Peyer's patch (tissue), 4 donors: ENCODE results near the gene MTCL1. TPM values are rescaled to one million over a fixed set of nuclear protein-coding genes. Genes with fewer than 3 reads are reported as not detected.
A peak's percentile ranks its signal among the peaks of the same experiment; 100 is the strongest.

Experiments
- DNase-seq, 3 donors: peaks; one replicate each; pipeline ENCODE4 v3.0.0-alpha.2; 2017 to 2019
- H3K27ac ChIP-seq, 4 donors: fragments of 200-600 bp; sonication (generic); one replicate each; pipeline ENCODE4 v1.5.1; 2016 to 2019
- H3K27me3 ChIP-seq, 2 donors: fragments of 200-600 bp; sonication (generic); one replicate each; pipeline ENCODE4 v1.5.1; 2019
- H3K36me3 ChIP-seq, 3 donors: fragments of 200-600 bp; sonication (generic); one replicate each; pipeline ENCODE4 v1.5.1; 2016 to 2019
- H3K4me1 ChIP-seq, 4 donors: fragments of 200-600 bp; sonication (generic); one replicate each; pipeline ENCODE4 v1.5.1; 2016 to 2019
- H3K4me3 ChIP-seq, 4 donors: fragments of 200-600 bp; sonication (generic); 1 replicate in 3 of 4; 2 replicates in 1 of 4; pipeline ENCODE4 v1.5.1; 2016 to 2019; ENCODE audit warnings: mild to moderate bottlenecking in 1 of 4
- H3K9me3 ChIP-seq, 4 donors: fragments of 200-600 bp; sonication (generic); one replicate each; pipeline ENCODE4 v1.5.1; 2016 to 2019; ENCODE audit warnings: mild to moderate bottlenecking in 1 of 4
- POLR2A ChIP-seq, 2 donors: fragments of 450-650 bp; IDR thresholded peaks; one replicate each; pipeline ENCODE4 v1.5.1; 2017; ENCODE audit warnings: antibody characterized with exemption in 2 of 2, mild to moderate bottlenecking in 2 of 2, moderate library complexity in 2 of 2
- total RNA-seq, 4 donors: library from RNA; depleted of rRNA; stranded (reverse); fragments of >200 nt; gene quantifications; one replicate each; pipeline ENCODE4 v1.1.0, GENCODE V29; 2016
- TF ChIP-seq, protein P1 (sequence below), 6 experiments: fragments of 450-650 bp in 4 of 6; fragments of 200-600 bp in 2 of 6; sonication (generic) in 1 of 6; IDR thresholded peaks; one replicate each; pipeline ENCODE4 v1.5.1; 2017 to 2019; ENCODE audit warnings: antibody characterized with exemption in 6 of 6, mild to moderate bottlenecking in 3 of 6, moderate library complexity in 1 of 6

MTCL1 gene
- total RNA-seq, 4 donors from 2014 or later = 4.2 to 27.2 (median 6.3) TPM

DNA sequence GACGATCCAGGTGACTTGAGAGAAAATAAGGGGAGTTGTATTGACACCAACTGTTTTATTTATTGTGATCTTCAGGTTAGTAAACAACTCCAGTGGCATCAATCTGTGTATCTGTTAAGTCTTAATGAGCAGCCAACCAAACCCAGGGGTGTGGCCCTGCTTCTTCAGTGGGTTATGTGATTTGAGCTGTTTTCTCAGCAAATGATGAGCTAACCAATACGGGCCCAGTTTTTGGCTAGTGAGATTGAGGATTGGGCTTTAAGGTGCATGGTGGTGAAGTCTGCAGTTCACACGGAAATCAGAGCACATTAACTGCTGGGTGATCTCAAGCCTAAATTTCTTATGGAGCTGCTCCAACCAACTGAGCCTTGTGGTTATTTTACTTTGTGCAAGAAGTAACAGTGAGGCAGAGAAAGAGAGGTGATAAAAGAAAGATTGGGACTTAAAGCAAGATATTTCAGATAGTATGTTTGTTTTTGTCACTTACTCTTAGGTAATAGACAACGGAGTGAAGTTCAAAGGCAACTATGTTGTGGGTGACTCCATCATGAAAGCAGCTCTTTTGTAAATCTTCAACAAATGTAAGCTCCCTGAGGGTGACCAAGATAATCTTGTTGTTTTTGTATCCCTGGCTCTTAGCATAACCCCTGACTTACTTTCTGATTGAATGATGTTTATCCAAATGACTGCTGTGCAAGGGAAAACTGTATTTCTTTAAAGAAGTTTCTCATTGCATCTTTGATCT is 2.4 kb downstream of the MTCL1 start:
- Histone ChIP-seq H3K27ac (peak overlapping the region in 2 of 4 donors; percentile 36 to 81), H3K4me1 (peaks cover 0 to 27% (median 6%) of the 10 kb centered on the region in 4 donors), H3K36me3 (no peaks in the 10 kb centered on the region), H3K27me3 (peaks cover 0 to 6% of the 10 kb centered on the region in 2 donors), H3K4me3 (peak overlapping the region in 1 of 4 donors; percentile 74), H3K9me3 (no peaks in the 10 kb centered on the region)
- no peak for DNase-seq
- TF ChIP-seq POLR2A (IDR thresholded peaks at IDR 0.05) = no peak
- TF ChIP-seq, protein P1, sequence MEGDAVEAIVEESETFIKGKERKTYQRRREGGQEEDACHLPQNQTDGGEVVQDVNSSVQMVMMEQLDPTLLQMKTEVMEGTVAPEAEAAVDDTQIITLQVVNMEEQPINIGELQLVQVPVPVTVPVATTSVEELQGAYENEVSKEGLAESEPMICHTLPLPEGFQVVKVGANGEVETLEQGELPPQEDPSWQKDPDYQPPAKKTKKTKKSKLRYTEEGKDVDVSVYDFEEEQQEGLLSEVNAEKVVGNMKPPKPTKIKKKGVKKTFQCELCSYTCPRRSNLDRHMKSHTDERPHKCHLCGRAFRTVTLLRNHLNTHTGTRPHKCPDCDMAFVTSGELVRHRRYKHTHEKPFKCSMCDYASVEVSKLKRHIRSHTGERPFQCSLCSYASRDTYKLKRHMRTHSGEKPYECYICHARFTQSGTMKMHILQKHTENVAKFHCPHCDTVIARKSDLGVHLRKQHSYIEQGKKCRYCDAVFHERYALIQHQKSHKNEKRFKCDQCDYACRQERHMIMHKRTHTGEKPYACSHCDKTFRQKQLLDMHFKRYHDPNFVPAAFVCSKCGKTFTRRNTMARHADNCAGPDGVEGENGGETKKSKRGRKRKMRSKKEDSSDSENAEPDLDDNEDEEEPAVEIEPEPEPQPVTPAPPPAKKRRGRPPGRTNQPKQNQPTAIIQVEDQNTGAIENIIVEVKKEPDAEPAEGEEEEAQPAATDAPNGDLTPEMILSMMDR (IDR thresholded peaks at IDR 0.05) = no peak

DNA sequence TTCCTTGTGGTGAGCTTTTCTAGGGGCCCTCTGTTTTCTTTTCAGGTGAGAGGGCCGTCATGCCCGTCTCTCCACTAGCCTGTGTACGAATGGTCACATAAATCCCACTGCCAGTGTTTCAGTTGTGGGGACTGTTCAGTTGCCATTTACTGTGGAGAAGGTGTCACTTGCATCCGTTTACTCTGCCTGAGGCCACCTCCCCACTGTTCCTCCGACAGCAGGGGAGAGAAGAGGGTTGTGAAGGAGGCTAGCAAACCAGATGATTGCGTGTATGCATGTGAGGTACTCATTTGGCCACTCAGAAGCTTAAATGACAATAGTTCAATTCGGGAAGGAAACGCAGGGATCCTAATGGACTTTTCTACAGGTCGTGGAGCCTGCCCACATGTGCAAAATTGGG is 3.3 kb downstream of the MTCL1 start:
- Histone ChIP-seq H3K27ac (peak overlapping the region in 1 of 4 donors; percentile 15), H3K9me3 (no peaks in the 10 kb centered on the region), H3K4me3 (no peak overlapping the region), H3K36me3 (no peaks in the 10 kb centered on the region), H3K27me3 (peaks cover 0 to 6% of the 10 kb centered on the region in 2 donors), H3K4me1 (peaks cover 0 to 27% (median 6%) of the 10 kb centered on the region in 4 donors)
- TF ChIP-seq, protein P1 (IDR thresholded peaks at IDR 0.05) = no peak
- TF ChIP-seq POLR2A (IDR thresholded peaks at IDR 0.05) = no peak
- DNase-seq = no peak

DNA sequence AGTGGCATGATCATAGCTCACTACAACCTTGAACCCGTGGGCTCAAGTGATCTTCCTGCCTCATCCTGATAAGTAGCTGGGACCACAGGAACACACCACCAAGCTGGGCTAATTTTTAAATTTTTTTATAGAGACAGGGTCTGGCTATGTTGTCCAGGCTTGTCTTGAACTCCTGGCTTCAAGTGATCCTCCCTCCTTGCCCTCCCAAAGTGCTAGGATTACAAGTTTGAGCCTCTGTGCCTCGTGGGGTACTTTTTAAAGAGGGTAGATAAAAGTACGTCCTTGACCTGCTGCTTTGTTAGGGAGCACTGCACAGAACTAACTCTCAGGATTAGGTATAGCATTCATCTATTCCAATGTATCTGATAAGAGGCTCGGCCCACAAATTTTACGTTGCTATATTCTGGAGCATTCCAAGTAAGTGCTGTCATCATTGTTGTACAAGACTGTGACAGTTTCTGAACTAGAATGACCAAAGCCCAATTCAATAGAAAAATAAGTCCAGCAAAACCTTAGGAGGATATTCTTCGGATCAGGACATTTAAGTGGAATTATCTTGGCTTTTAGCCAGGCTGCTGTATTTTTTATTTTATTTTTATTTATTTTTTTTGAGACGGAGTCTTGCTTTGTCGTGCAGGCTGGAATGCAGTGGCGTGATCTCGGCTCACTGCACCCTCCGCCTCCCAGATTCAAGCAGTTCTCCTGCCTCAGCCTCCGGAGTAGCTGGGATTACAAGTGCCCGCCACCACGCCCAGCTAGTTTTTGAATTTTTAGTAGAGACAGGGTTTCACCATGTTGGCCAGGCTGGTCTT is 4.1 kb downstream of the MTCL1 start:
- Histone ChIP-seq H3K4me1 (peaks cover 0 to 19% (median 4%) of the 10 kb centered on the region in 4 donors), H3K27ac (peak overlapping the region in 1 of 4 donors; percentile 31), H3K36me3 (no peaks in the 10 kb centered on the region), H3K27me3 (peaks cover 0 to 6% of the 10 kb centered on the region in 2 donors), H3K4me3 (no peak overlapping the region), H3K9me3 (no peaks in the 10 kb centered on the region)
- no peak for DNase-seq
- TF ChIP-seq, protein P1 (IDR thresholded peaks at IDR 0.05) = no peak
- TF ChIP-seq POLR2A (IDR thresholded peaks at IDR 0.05) = no peak

DNA sequence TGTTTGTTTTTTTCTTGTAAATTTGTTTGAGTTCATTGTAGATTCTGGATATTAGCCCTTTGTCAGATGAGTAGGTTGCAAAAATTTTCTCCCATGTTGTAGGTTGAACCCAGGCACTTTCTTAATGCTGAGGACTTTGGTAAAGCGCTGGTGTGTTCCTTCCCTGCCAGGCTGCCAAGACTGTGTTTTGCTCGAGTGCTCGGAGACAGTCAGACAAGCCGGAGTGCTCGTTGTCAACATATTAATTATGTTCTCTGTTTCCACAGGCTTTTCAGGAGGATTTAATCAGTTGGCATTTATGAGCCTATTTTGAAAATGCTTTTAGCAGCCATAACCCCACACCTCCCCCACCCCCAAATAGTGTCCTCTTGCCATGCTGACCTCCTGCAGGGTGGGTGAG is 6.4 kb downstream of the MTCL1 start:
- TF ChIP-seq POLR2A (IDR thresholded peaks at IDR 0.05) = no peak
- TF ChIP-seq, protein P1 (IDR thresholded peaks at IDR 0.05) = no peak
- Histone ChIP-seq H3K9me3 (no peaks in the 10 kb centered on the region), H3K27ac (no peak overlapping the region), H3K4me1 (peaks cover 0 to 7% (median under 1%) of the 10 kb centered on the region in 4 donors), H3K27me3 (no peaks in the 10 kb centered on the region), H3K4me3 (no peak overlapping the region), H3K36me3 (no peaks in the 10 kb centered on the region)
- no peak for DNase-seq

DNA sequence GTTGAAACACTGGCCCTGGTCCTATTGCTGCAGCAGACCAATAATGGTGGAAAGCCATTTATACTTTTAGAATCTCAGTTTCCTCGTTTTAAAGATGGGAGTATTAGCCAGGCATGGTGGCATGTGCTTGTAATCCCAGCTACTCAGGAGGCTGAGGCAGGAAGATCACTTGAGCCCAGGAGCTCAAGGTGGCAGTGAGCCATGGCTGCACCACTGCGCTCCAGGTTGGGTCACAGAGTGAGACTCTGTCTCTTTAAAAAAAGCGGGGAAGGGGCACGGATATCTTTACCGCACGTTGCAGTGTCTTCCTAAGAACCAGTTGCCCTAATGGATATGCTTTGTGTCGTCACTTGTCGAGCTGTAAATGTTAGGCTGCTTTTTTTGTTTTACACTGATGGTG is 8.3 kb downstream of the MTCL1 start:
- no peaks in the 10 kb centered on the region for H3K9me3 ChIP-seq
- no peak for TF ChIP-seq POLR2A (IDR thresholded peaks at IDR 0.05)
- TF ChIP-seq, protein P1 (IDR thresholded peaks at IDR 0.05) = no peak
- no peak overlapping the region for H3K4me3 ChIP-seq
- peaks cover 0 to 6% (median 0%) of the 10 kb centered on the region in 4 donors for H3K4me1 ChIP-seq
- no peaks in the 10 kb centered on the region for H3K27me3 ChIP-seq
- no peak for DNase-seq
- H3K36me3 ChIP-seq = no peaks in the 10 kb centered on the region
- no peak overlapping the region for H3K27ac ChIP-seq
